Skeletal muscle tissue (tissue), 4 donors: ENCODE measurements around the gene TBL2. TPM values are rescaled to one million over a fixed set of nuclear protein-coding genes. Genes with fewer than 3 reads are reported as not detected.

Experiments used
- H3K27ac ChIP-seq: one replicate; pipeline ENCODE4 v1.7.0; 2013; ENCODE audit warnings: mild to moderate bottlenecking, low read depth, low read length, inconsistent platforms
- H3K27me3 ChIP-seq, 3 donors: one replicate each; pipeline ENCODE4 v1.7.0; 2013; ENCODE audit warnings: low read length in 3 of 3; ENCODE audit not compliant: control insufficient read depth in 3 of 3, insufficient read depth in 3 of 3
- H3K36me3 ChIP-seq, 3 donors: one replicate each; pipeline ENCODE4 v1.7.0; 2013; ENCODE audit warnings: low read length in 3 of 3; ENCODE audit not compliant: control insufficient read depth in 3 of 3, insufficient read depth in 3 of 3
- H3K4me1 ChIP-seq, 3 donors: one replicate each; pipeline ENCODE4 v1.7.0; 2013; ENCODE audit warnings: low read length in 3 of 3, mild to moderate bottlenecking in 3 of 3; ENCODE audit not compliant: control insufficient read depth in 3 of 3, insufficient read depth in 3 of 3
- H3K4me3 ChIP-seq, 3 donors: one replicate each; pipeline ENCODE4 v1.7.0; 2013; ENCODE audit warnings: low read length in 3 of 3
- H3K9ac ChIP-seq, 3 donors: one replicate each; pipeline ENCODE4 v1.7.0; 2013; ENCODE audit warnings: low read length in 3 of 3, mild to moderate bottlenecking in 3 of 3, moderate library complexity in 2 of 3, low read depth in 1 of 3
- H3K9me3 ChIP-seq, 3 donors: one replicate each; pipeline ENCODE4 v1.7.0; 2013; ENCODE audit warnings: low read length in 3 of 3; ENCODE audit not compliant: control insufficient read depth in 3 of 3
- total RNA-seq: library from RNA; depleted of rRNA; stranded (reverse); fragments of >200 nt; gene quantifications from one replicate; pipeline ENCODE4 v1.2.3, GENCODE V29; 2014
- donor health status: Osteomylitis.

Gene TBL2
- total RNA-seq, 1 donor from 2014 or later, result 54.8 TPM

GRCh38 chr7:73520673-73521635 lies 57.4 kb downstream of the TBL2 start:
- Histone ChIP-seq H3K36me3 (peaks cover under 1 to 5% (median 3%) of the 10 kb centered on the region in 3 donors), H3K27me3 (no peaks in the 10 kb centered on the region), H3K9me3 (no peaks in the 10 kb centered on the region), H3K9ac (peak overlapping the region; percentile 48 to 87 (median 79)), H3K27ac (peak overlapping the region; percentile 86), H3K4me3 (peak overlapping the region; percentile 64 to 86 (median 85)), H3K4me1 (peaks cover 27 to 32% (median 31%) of the 10 kb centered on the region in 3 donors)

DNA sequence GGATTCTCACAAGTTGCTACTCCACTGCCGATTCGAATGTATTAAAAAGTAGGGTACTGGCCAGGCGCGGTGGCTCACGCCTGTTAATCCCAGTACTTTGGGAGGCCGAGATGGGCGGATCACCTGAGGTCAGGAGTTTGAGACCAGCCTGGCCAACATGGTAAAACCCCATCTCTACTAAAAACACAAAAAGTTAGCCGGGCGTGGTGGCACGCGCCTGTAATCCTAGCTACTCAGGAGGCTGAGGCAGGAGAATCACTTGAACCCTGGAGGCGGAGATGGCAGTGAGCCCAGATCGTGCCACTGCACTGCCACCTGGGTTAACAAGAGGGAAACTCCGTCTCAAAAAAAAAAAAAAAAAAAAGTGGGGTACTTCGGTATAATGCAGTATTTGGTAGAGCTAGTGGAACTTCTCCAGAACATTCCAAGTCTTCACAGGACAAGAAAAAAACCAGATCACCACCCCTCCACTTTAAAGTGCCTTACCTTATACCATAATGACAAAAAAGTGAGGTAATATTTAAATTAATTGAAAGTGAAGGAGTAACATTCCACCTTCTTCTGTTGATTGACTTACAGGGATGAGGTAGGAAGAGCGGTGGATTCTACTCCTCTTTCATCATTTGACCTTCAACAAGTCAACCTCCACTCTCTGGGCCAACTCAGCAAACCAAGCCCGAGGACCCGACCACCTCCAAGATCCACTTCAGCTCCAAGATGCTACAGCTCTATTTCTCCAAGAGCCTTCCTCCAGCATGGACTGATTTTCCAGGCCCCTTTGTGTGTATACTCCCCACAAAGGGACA lies 58.3 kb downstream of the TBL2 start:
- H3K4me1 ChIP-seq, result peaks cover 27 to 32% (median 31%) of the 10 kb centered on the region in 3 donors
- H3K27ac ChIP-seq, result peak overlapping the region; percentile 86

GRCh38 chr7:73518470-73518869 lies 59.9 kb downstream of the TBL2 start:
- no peak overlapping the region for H3K9ac ChIP-seq
- no peak overlapping the region for H3K27ac ChIP-seq
- H3K36me3 ChIP-seq, result peaks cover 5 to 13% (median 11%) of the 10 kb centered on the region in 3 donors
- H3K4me3 ChIP-seq, result peak overlapping the region in 1 of 3 donors; percentile 36
- H3K4me1 ChIP-seq, result peaks cover 27 to 32% (median 31%) of the 10 kb centered on the region in 3 donors
- H3K27me3 ChIP-seq, result no peaks in the 10 kb centered on the region
- no peaks in the 10 kb centered on the region for H3K9me3 ChIP-seq

More for the DNA sequence above, 58.3 kb downstream of the TBL2 start:
- peak overlapping the region; percentile 48 to 87 (median 79) for H3K9ac ChIP-seq
- H3K36me3 ChIP-seq, result peaks cover 5 to 10% (median 7%) of the 10 kb centered on the region in 3 donors
- H3K9me3 ChIP-seq, result no peaks in the 10 kb centered on the region
- peak overlapping the region; percentile 56 to 86 (median 64) for H3K4me3 ChIP-seq
- H3K27me3 ChIP-seq, result no peaks in the 10 kb centered on the region

Other genes with a start within 250 kb of the TBL2 start
- gene FZD9, start 144.8 kb downstream of the TBL2 start, total RNA-seq, result 13.0 TPM
- 38.1 TPM for gene BAZ1B, start 56.3 kb downstream of the TBL2 start, total RNA-seq
- gene BCL7B, start 20.9 kb downstream of the TBL2 start, total RNA-seq, result 6.8 TPM
- 1.6 TPM for gene MLXIPL, start 45.9 kb upstream of the TBL2 start, total RNA-seq
- 3.1 TPM for gene VPS37D, start 89.3 kb upstream of the TBL2 start, total RNA-seq
- gene DNAJC30, start 104.9 kb upstream of the TBL2 start, total RNA-seq, result 1.6 TPM
- 45.4 TPM for gene BUD23, start 105.0 kb upstream of the TBL2 start, total RNA-seq
- gene STX1A, start 141.1 kb upstream of the TBL2 start, total RNA-seq, result 8.4 TPM
- gene ABHD11, start 160.2 kb upstream of the TBL2 start, total RNA-seq, result 13.6 TPM
- 0.52 TPM for gene CLDN3, start 191.7 kb upstream of the TBL2 start, total RNA-seq